ENCODE data around the gene NDOR1.

NDOR1 gene

DNA sequence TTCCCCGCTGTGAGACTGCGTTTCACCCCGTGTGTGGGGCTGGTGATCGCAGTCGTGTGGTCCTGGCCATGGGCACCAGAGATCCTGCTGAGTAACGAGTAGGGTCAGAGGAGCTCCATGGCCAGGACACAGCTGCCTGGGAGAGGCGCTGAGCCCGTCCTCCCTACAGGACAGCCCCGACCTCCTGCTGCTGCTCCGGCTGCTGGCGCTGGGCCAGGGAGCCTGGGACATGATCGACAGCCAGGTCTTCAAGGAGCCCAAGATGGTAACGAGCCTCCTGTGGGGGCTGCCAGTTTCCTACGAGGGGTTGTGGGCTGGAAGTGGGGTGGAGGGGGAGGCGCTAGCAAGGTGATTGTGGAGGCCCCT, 60.6 kb downstream of the NDOR1 start:
- DNase-seq = no peak

All from right forelimb (tissue), 1 donor.